ENCODE data around the gene AKR1C4. TPM values are rescaled to one million over a fixed set of nuclear protein-coding genes. Genes with fewer than 3 reads are reported as not detected.
A peak's percentile ranks its signal among the peaks of the same experiment; 100 is the strongest.
"Not testable (repeated sequence)": the region's sequence is repeated elsewhere in the genome, so short reads cannot be mapped to it uniquely, and the experiment has no call there.

AKR1C4 gene
- total and polyA plus RNA-seq, 4 donors: 3.2 to 260 (median 129) TPM

- TF ChIP-seq CTCF (IDR thresholded peaks at IDR 0.05; ENCODE audit: low read depth, low read length, missing input control): no peak
- peak; percentile 47 for TF ChIP-seq SP1 (IDR thresholded peaks at IDR 0.05)
- peak; percentile 80 to 90 for TF ChIP-seq RXRA (IDR thresholded peaks at IDR 0.05)
Measured at GRCh38 chr10:5234106-5234860, 37.6 kb downstream of the AKR1C4 start (continued).

DNA sequence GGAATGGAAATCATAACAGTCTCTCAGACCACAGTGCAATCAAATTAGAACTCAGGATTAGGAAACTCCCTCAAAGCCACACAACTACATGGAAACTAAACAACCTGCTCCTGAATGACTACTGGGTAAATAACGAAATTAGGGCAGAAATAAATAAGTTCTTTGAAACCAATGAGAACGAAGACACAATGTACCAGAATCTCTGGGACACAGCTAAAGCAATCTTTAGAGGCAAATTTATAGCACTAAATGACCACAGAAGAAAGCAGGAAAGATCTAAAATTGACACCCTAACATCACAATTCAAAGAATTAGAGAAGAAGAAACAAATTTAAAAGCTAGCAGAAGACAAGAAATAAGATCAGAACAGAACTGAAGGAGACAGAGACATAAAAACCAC, 40.9 kb downstream of the AKR1C4 start:
- H3K4me1 ChIP-seq (ENCODE audit: control insufficient read depth in 4 of 4, insufficient read depth in 4 of 4, low read length in 3 of 4): peaks cover 5 to 17% (median 9%) of the 10 kb centered on the region in 4 donors
- not testable (repeated sequence) for H3K36me3 ChIP-seq (ENCODE audit: control insufficient read depth in 4 of 4, insufficient read depth in 3 of 4, low read depth in 1 of 4, low read length in 3 of 4); H3K27ac ChIP-seq (ENCODE audit: low read depth in 1 of 2, low read length in 2 of 2); H3K9ac ChIP-seq (ENCODE audit: low read depth in 1 of 2, low read length in 2 of 2); DNase-seq (ENCODE audit: low spot score); H3K4me3 ChIP-seq (ENCODE audit: low read depth in 1 of 3, low read length in 3 of 3); H3K27me3 ChIP-seq (ENCODE audit: control insufficient read depth in 4 of 4, insufficient read depth in 4 of 4, low read length in 3 of 4)
- H3K9me3 ChIP-seq (ENCODE audit: control insufficient read depth in 4 of 4, low read length in 3 of 4): peaks cover 0 to 25% (median 16%) of the 10 kb centered on the region in 4 donors
- 63% methylated on average over 2 of the region's 2 CpGs for WGBS

DNA sequence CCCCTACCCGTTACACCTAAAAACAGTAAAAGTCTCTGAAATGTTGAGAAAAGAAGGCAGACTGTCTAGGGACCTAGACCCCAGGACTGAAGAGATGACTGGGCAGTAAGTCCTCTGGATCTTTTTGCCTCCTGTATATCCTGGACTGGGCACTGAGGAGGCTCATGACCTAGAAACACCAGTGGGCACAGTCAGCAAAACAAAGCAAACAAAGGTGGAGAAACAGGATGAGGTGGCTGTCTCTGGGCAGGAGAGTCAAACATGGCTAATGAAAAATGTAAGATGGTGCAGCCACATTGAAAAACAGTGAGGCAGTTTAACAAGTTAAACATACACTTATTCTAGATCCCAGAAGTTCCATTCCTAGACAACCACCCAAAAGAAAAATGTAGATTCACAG, 45.9 kb downstream of the AKR1C4 start:
- DNase-seq (ENCODE audit: low spot score): no peak
- no peaks in the 10 kb centered on the region for H3K36me3 ChIP-seq (ENCODE audit: control insufficient read depth in 4 of 4, insufficient read depth in 3 of 4, low read depth in 1 of 4, low read length in 3 of 4)
- H3K4me1 ChIP-seq (ENCODE audit: control insufficient read depth in 4 of 4, insufficient read depth in 4 of 4, low read length in 3 of 4): peaks cover 4 to 17% (median 11%) of the 10 kb centered on the region in 4 donors
- peak overlapping the region in 2 of 3 donors; percentile 11 to 18 for H3K4me3 ChIP-seq (ENCODE audit: low read depth in 1 of 3, low read length in 3 of 3)
- 100% methylated on average over 1 of the region's 1 CpG for WGBS
- TF ChIP-seq EGR1 (IDR thresholded peaks at IDR 0.05; ENCODE audit: low read depth in 2 of 2) (no peak), RXRA (IDR thresholded peaks at IDR 0.05) (no peak), HNF4G (IDR thresholded peaks at IDR 0.05) (no peak), TAF1 (conservative IDR thresholded peaks at IDR 0.05) (no peak), ATF3 (IDR thresholded peaks at IDR 0.05) (no peak), GABPA (IDR thresholded peaks at IDR 0.05 in 1 of 2, conservative IDR thresholded peaks at IDR 0.05 in 1 of 2) (no peak), NR2F2 (IDR thresholded peaks at IDR 0.05) (no peak), FOXA2 (IDR thresholded peaks at IDR 0.05) (no peak), SP1 (IDR thresholded peaks at IDR 0.05) (no peak), JUND (IDR thresholded peaks at IDR 0.05) (no peak), HNF4A (conservative IDR thresholded peaks at IDR 0.05) (no peak), REST (IDR thresholded peaks at IDR 0.05) (no peak), CTCF (IDR thresholded peaks at IDR 0.05; ENCODE audit: low read depth, low read length, missing input control) (no peak)
- TF ChIP-seq, protein P1, sequence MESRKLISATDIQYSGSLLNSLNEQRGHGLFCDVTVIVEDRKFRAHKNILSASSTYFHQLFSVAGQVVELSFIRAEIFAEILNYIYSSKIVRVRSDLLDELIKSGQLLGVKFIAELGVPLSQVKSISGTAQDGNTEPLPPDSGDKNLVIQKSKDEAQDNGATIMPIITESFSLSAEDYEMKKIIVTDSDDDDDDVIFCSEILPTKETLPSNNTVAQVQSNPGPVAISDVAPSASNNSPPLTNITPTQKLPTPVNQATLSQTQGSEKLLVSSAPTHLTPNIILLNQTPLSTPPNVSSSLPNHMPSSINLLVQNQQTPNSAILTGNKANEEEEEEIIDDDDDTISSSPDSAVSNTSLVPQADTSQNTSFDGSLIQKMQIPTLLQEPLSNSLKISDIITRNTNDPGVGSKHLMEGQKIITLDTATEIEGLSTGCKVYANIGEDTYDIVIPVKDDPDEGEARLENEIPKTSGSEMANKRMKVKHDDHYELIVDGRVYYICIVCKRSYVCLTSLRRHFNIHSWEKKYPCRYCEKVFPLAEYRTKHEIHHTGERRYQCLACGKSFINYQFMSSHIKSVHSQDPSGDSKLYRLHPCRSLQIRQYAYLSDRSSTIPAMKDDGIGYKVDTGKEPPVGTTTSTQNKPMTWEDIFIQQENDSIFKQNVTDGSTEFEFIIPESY (IDR thresholded peaks at IDR 0.05): no peak
- H3K9me3 ChIP-seq (ENCODE audit: control insufficient read depth in 4 of 4, low read length in 3 of 4): peaks cover 0 to 24% (median 16%) of the 10 kb centered on the region in 4 donors
- no peak overlapping the region for H3K9ac ChIP-seq (ENCODE audit: low read depth in 1 of 2, low read length in 2 of 2)
- H3K27ac ChIP-seq (ENCODE audit: low read depth in 1 of 2, low read length in 2 of 2): no peak overlapping the region
- H3K27me3 ChIP-seq (ENCODE audit: control insufficient read depth in 4 of 4, insufficient read depth in 4 of 4, low read length in 3 of 4): no peaks in the 10 kb centered on the region
